GM18526 (cell line): ENCODE measurements around the gene RAB3IL1.

Experiments used
- POLR2A ChIP-seq: IDR thresholded peaks from 3 replicates; pipeline ENCODE4 v1.6.1; 2011; ENCODE audit not compliant: insufficient read length; ENCODE audit errors: extremely low read depth

Gene RAB3IL1

DNA sequence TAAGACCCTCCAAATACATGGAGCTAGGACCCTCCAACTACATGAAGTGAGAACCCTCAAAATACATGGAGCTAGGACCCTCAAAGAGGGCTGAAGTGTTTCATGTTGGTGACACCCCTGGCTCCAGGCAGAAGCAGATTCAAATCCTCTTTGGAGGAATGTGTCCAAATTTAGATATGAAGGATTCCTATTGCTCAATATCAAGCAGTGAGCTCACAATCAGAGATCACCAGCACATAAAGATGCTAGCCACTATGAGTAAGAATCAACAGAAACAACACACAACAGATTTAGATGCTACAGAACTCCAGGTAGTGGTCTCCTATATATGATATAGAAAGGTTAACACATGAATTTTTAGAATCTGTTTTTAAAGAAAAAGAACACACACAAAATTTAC, 11.2 kb upstream of the RAB3IL1 start:
- TF ChIP-seq POLR2A, result no peak

DNA sequence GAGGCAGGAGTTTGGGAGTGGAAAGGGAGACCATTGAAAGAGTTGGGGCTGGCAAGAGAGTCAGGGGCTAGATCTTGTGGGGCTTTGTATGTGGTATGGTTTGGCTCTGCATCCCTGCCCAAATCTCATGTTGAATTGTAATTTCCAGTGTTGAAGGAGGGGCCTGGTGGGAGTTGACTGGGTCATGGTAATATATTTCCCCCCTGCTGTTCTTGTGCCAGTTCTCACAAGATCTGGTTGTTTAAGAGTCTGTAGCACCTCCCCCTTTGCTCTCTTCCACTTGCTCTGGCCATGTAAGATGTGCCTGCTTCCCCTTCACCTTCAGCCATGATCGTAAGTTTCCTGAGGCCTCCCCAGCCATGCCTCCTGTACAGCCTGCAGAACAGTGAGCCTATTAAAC, 10.1 kb upstream of the RAB3IL1 start:
- TF ChIP-seq POLR2A, result no peak

GRCh38 chr11:61926235-61926634, 8.9 kb upstream of the RAB3IL1 start:
- no peak for TF ChIP-seq POLR2A

DNA sequence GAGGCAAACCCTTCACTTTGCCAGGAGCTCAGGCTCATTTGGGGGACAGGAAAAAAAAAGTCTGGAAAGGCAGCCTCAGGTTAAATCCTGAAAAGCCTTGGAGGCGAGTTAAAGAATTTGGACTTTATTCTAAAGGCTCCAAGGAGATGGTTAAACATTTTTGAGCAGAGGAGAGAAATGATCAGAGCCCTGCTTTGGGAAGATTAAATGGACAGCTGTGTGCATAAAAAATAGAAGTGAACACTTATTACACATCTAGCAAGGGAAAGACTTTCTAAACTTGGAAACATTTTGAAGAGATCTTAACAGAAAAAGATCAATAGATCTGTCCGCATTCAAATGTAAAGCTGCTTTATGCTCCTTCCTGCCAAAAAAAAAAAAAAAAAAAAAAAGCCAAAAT, 8.4 kb upstream of the RAB3IL1 start:
- TF ChIP-seq POLR2A, result no peak

DNA sequence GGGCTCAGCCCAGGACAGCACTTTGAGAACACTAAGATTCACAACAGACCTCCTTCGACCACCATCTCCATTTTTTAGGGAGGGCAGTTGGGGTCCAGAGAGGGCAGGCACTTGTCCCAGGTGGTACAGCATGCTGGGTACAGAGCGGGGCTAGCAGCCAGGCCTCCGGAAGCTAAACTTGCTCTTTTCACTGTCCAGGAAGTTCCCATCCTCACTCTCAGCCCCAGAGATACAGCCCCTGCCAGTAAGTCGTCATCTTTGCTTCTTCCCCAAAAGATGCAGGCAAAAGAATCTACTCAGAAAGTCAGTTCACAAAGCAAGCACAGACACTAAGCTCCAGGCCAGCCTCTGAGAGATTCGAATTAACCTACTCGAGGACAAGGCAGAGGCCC, 6.7 kb upstream of the RAB3IL1 start:
- TF ChIP-seq POLR2A, result no peak

DNA sequence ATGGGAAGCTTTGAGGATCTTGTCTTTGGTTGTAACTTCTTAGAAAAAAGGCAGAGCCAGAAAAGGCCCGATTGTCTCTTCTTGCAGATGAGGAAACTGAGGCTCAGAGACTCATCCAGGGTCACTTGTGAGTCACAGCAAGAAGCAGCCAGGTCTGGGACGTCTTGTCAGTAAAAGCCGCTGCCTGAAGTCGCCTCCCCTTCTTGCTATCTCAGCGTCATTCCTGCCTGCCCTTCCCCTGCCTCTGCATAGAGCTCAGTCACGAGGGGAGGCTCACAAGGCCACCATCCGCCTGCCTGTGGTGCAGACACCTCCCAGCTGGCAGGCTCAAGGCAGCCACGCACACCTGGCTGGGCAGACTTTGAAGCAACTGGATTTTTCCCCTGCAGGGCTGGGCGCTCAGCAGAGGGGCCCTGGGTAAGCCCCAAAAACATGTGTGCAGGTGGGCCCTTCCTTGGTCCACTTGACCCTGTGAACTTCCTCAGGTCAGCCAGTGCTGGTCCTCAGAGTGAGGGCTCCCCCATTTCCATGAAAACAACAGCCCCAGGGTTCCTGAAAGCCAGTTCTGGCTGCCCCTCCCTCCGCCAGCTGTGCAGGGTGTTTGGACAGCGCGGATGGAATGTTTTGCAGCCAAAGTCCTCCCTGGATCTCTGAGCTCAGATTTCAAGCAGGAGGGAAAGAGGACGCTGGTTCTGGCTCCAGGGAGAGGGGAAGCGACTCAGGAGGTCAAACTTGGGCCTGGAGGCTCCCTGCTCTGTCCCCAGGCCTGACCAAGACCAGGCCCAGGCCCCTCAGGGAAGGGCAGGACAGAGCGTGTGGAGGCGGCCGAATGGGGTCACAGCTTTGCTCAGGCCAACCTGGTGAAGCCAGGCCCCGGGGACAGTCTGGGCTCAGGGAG, 6.0 kb upstream of the RAB3IL1 start:
- TF ChIP-seq POLR2A, result no peak

DNA sequence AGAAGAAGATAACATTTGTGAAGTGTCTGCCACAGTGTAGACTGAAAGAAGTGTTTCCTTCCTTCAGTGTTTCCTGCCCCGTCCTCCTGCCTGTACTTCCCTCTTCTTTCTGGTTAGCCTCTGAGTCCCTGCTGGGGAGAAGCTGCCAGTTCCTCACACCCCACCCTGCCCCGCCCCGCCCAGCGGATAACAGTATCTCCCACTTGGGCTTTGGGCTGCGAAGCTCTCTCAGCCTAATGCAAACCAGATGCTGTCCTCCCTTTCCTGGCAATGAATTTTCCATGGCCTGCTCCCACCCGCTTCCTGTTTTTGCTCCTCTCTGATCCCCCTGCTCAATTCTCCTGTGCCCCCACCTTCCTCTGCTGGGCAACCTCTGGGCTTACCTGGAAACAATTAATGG, 5.2 kb upstream of the RAB3IL1 start:
- no peak for TF ChIP-seq POLR2A

DNA sequence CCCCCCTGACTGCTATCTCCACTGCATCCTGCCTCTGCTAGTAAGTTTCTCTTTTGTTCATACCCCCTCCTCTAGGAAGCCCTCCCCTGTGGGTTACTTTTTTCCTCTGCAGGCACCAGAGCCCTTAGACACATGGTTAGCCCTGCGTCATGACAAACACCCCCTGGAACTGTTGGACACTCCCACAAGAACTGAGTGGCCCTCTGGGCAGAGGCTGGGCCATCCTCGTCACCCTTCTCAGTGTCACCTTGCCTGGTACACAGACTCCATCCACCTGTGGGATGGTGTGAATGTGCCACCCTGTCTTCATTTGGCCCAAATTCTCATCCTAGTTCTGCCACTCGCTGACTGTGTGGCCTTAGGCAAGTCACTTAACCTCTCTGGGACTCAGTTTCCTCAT, 4.1 kb upstream of the RAB3IL1 start:
- TF ChIP-seq POLR2A, result no peak

DNA sequence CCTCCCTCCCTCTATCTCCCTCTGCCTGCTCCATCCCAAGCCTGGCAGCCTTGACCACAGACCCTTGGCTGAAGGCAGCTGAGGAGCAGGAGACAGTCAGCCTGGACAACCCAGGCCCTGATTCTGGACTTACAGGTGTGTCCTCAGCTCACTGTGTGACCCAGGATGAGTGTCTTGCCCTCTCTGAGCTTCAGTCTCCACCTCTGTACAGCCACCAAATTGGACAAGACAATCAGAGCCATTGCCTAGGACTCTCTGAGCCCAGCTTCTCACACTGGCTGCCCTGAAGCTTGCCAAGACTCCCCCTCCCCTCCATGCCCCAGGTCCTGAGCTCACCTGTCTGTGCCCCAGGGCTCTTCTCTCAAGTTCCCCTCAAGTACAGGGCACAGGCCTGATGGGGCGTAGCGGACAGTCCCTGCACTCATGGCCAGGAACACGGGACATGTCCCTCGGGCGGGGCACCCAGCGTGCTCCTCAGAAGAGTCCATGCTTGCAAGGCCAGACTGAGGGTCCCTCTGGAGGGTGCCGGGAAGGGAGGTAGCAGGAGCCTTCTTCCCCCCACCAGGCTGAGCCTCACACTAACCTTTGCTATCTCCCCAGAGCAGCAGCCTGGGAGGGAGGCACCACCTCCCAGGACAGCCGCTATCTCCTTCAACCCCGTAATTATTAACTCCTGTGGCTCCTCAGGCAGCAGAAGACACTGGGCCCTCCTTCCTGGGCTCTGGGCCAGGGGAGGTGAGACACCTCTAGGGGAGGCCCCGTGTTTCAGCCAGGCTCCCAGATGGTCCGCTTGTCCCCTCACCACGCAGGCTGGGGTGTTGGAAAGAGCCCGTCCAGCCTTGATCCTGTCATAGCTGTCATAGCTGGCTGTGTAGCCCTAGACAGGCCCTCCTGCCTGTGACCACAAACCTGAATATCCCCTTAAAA, 2.6 kb upstream of the RAB3IL1 start:
- no peak for TF ChIP-seq POLR2A

- no peak for TF ChIP-seq POLR2A
These were observed 1.8 kb upstream of the RAB3IL1 start for GRCh38 chr11:61918938-61919704.

DNA sequence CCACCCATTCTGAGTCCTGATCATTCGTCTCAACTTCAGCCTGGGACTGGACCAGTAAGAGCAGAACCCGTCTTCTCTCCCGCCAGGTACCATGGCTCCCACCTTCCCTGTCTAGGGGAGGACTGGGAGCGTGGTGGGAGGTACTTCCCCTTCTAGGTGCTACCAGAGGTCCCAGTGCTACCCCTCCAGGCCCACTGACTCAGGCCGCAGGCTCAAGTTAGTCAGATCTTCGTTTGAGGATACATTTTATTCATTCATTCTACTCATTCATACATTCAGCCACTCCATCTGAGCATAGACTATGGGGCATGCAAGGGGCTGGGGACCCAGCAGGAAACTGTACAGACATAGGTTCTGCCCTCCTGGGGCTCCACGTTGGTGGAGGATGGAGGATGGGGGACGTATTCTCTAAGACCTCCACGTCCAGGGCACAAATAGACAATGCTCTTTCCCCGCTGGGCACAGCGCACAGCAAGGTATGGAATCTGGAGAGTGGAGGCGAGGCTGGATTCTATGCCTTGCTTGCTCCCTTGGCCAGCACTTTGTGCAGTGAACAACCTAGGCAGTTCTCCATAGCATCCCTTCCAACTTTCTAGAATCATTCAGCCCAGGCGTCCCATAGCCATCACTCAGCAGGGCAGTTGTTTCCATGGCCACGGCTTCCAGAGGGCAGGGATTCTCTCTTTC, 1.0 kb upstream of the RAB3IL1 start:
- no peak for TF ChIP-seq POLR2A

GRCh38 chr11:61916737-61917333, 531 bp downstream of the RAB3IL1 start:
- no peak for TF ChIP-seq POLR2A

- no peak for TF ChIP-seq POLR2A
These were observed 2.7 kb downstream of the RAB3IL1 start for GRCh38 chr11:61914471-61915171.
